Measurements from ENCODE around the gene TNFRSF9. TPM values are rescaled to one million over a fixed set of nuclear protein-coding genes. Genes with fewer than 3 reads are reported as not detected.

TNFRSF9 gene
- total RNA-seq, 1 experiment from 2014 or later = not detected

GRCh38 chr1:7899741-7900140 lies 40.9 kb downstream of the TNFRSF9 start:
- Histone ChIP-seq H3K56ac (ENCODE audit: insufficient read length, low read depth, low read length) (no peak overlapping the region), H3K4me1 (ENCODE audit: insufficient read depth, low read length) (no peaks in the 10 kb centered on the region), H3T11ph (ENCODE audit: low read length) (no peak overlapping the region), H3K79me1 (ENCODE audit: insufficient read depth, low read depth, low read length, poor library complexity, severe bottlenecking) (no peaks in the 10 kb centered on the region), H4K5ac (ENCODE audit: insufficient read length, low read depth, low read length) (no peak overlapping the region), H3K27me3 (ENCODE audit: insufficient read depth, low read length) (no peaks in the 10 kb centered on the region), H3K14ac (ENCODE audit: insufficient read depth, low read length) (no peak overlapping the region), H2BK12ac (ENCODE audit: insufficient read length, low read depth, low read length) (no peak overlapping the region), H4K8ac (replicated peaks; ENCODE audit: insufficient read length, low read depth, low read length) (no peak overlapping the region), H3K4ac (ENCODE audit: low read depth, low read length) (no peak overlapping the region), H3K18ac (ENCODE audit: insufficient read length, low read depth, low read length) (no peak overlapping the region), H2BK20ac (ENCODE audit: low read depth, low read length, poor library complexity, severe bottlenecking) (no peak overlapping the region), H3K9ac (ENCODE audit: extremely low read depth, insufficient read length, low read length) (no peak overlapping the region), H3K79me2 (ENCODE audit: insufficient read depth, low read length) (no peaks in the 10 kb centered on the region), H3K23me2 (ENCODE audit: insufficient read length, low read depth, low read length, poor library complexity, severe bottlenecking) (no peaks in the 10 kb centered on the region), H4K91ac (ENCODE audit: insufficient read length, low read depth, low read length) (no peak overlapping the region), H2AK5ac (ENCODE audit: insufficient read length, low read length) (no peak overlapping the region), H4K20me1 (ENCODE audit: control insufficient read depth, insufficient read depth, insufficient read length) (no peaks in the 10 kb centered on the region), H2BK5ac (ENCODE audit: insufficient read length, low read length) (no peak overlapping the region), H2BK15ac (ENCODE audit: low read depth, low read length) (no peak overlapping the region), H2AFZ (ENCODE audit: low read length) (no peak overlapping the region), H2BK120ac (ENCODE audit: low read depth, low read length, poor library complexity, severe bottlenecking) (no peak overlapping the region), H3K27ac (ENCODE audit: insufficient read length, low read depth, low read length) (no peak overlapping the region), H3K9me3 (ENCODE audit: control insufficient read depth, low read depth, low read length) (no peaks in the 10 kb centered on the region), H3K4me2 (ENCODE audit: insufficient read depth, insufficient read length, low read length) (no peak overlapping the region), H3K23ac (ENCODE audit: insufficient read length, low read depth, low read length) (no peak overlapping the region)
- TF ChIP-seq CTCF (conservative IDR thresholded peaks at IDR 0.05) = no peak
- H3K9me3 Mint-ChIP-seq = no peaks in the 10 kb centered on the region
- no peak overlapping the region for H3K4me3 Mint-ChIP-seq
- peaks cover 8% of the 10 kb centered on the region for H3K27me3 Mint-ChIP-seq (ENCODE audit: low read depth)
- no peak overlapping the region for H3K27ac Mint-ChIP-seq
- DNase-seq = no peak
- H3K36me3 Mint-ChIP-seq (ENCODE audit: insufficient read depth in 1 of 3, low read depth in 3 of 3) = no peaks in the 10 kb centered on the region
- WGBS (ENCODE audit: extremely low coverage, insufficient read length, low lambda C conversion rate) = no CpG with 5 or more reads among the region's 4 CpGs
- H3K4me1 Mint-ChIP-seq = peaks cover 0 to 3% of the 10 kb centered on the region in 2 experiments; a peak in 1 of 4 replicates
